Gastrocnemius medialis (tissue), 4 donors: ENCODE data around the gene UROC1. TPM values are rescaled to one million over a fixed set of nuclear protein-coding genes. Genes with fewer than 3 reads are reported as not detected.

ENCODE experiments used
- ATAC-seq, 2 donors: fragments of 150-250 bp; one replicate each; pipeline ENCODE4 v1.9.1; 2016
- DNase-seq, 2 donors: peaks; one replicate each; pipeline ENCODE4 v3.0.0-alpha.2; 2019
- H3K27ac ChIP-seq, 4 donors: fragments of 200-600 bp; sonication (generic); 1 replicate in 1 of 4; 2 replicates in 3 of 4; pipeline ENCODE4 v1.5.1; 2016 to 2018; ENCODE audit warnings: mild to moderate bottlenecking in 2 of 4, moderate library complexity in 1 of 4
- H3K27me3 ChIP-seq, 3 donors: fragments of 200-600 bp; sonication (generic) in 2 of 3; 1 replicate in 1 of 3; 2 replicates in 2 of 3; pipeline versions ENCODE4 v1.5.1 to v1.6.0; 2016 to 2019; ENCODE audit warnings: mild to moderate bottlenecking in 1 of 3, moderate library complexity in 1 of 3
- H3K36me3 ChIP-seq, 2 donors: fragments of 200-600 bp; sonication (generic) in 1 of 2; one replicate each; pipeline ENCODE4 v1.5.1; 2017 to 2018
- H3K4me1 ChIP-seq, 2 donors: fragments of 200-600 bp; sonication (generic) in 1 of 2; one replicate each; pipeline ENCODE4 v1.5.1; 2016 to 2017; ENCODE audit warnings: mild to moderate bottlenecking in 2 of 2
- H3K4me3 ChIP-seq, 4 donors: fragments of 200-600 bp; sonication (generic) in 3 of 4; 1 replicate in 1 of 4; 2 replicates in 3 of 4; pipeline ENCODE4 v1.5.1; 2016 to 2019; ENCODE audit warnings: mild to moderate bottlenecking in 2 of 4
- H3K9me3 ChIP-seq, 3 donors: fragments of 200-600 bp; sonication (generic) in 2 of 3; 1 replicate in 1 of 3; 2 replicates in 2 of 3; pipeline ENCODE4 v1.5.1; 2016 to 2019
- CTCF ChIP-seq, 5 experiments: fragments of 450-650 bp in 3 of 5; fragments of 200-600 bp in 2 of 5; sonication (generic) in 2 of 5; IDR thresholded peaks in 4 of 5; conservative IDR thresholded peaks in 1 of 5; 1 replicate in 4 of 5; 2 replicates in 1 of 5; pipeline ENCODE4 v1.5.1; 2016 to 2019; ENCODE audit warnings: antibody characterized with exemption in 5 of 5, mild to moderate bottlenecking in 3 of 5, moderate library complexity in 3 of 5
- POLR2A ChIP-seq, 2 donors: fragments of 450-650 bp; IDR thresholded peaks; one replicate each; pipeline ENCODE4 v1.6.1; 2017; ENCODE audit warnings: antibody characterized with exemption in 2 of 2, mild to moderate bottlenecking in 2 of 2, moderate library complexity in 2 of 2
- in situ Hi-C, 4 donors: fragments of 200-750 bp; cut with MboI; loops; one replicate each; pipeline versions ENCODE4 v1.15.0 to v1.8.0; 2017; ENCODE audit warnings: low sequenced_read_pairs in 4 of 4
- intact Hi-C: fragments of 100-400 bp; cut with DNase I; formaldehyde crosslinking; loops from one replicate; pipeline ENCODE4 v1.15.1; 2023; ENCODE audit warnings: low total_unique reads
- total RNA-seq, 4 donors: library from RNA; depleted of rRNA; stranded (reverse); fragments of >200 nt; gene quantifications; one replicate each; pipeline versions ENCODE4 v1.1.0 to v1.2.3, GENCODE V29; 2016

UROC1 gene
- total RNA-seq, 4 donors from 2014 or later: 0.07 to 0.36 TPM; not detected in 2

DNA sequence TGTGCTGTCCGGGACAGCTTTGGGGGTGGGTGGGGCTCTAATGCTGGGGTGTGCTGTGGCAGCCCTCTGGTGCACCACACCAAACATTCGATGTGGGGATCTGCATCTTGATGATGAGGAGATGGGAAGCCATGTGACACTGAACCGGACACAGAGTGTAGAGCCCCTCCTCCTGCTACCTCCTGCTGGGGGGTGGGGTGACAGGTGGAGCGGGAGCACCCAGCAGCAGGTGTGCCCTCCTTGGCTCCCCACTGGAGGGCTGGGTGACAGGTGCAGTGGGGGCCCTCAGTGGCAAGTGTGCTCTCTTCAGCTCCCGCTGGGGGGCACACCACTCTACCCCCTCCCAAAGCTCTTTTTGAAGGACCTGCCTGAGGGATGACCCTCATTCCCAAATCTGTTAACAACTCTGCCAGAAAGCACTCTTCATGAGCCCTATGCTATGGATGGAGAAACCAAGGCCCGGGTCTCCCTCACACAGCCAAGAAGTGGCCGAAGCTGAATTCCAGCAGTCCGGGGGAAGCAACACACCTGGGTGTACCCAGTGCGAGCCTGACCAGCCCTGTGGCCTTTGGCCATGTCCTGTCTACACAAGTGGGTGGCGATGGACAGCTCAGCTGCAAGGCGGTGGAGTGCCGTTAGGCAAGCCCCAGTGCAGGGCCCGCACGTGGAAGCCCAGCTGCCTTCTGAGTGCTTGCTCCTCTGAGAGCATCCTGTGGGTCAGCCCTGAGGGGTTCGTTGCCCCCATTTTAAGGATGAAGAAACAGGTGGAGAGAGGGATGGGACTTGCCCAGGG is 609 bp upstream of the UROC1 start:
- intact Hi-C loops (no loop called here), in situ Hi-C loops (no loop called here)
- ATAC-seq (no peak), DNase-seq (no peak)
- Histone ChIP-seq H3K4me3 (no peak overlapping the region), H3K27me3 (peaks cover 0 to under 1% (median 0%) of the 10 kb centered on the region in 3 donors), H3K27ac (no peak overlapping the region), H3K4me1 (no peaks in the 10 kb centered on the region), H3K36me3 (no peaks in the 10 kb centered on the region), H3K9me3 (no peaks in the 10 kb centered on the region)
- TF ChIP-seq CTCF (IDR thresholded peaks at IDR 0.05 in 4 of 5, conservative IDR thresholded peaks at IDR 0.05 in 1 of 5) (no peak), POLR2A (IDR thresholded peaks at IDR 0.05) (no peak)

- Histone ChIP-seq H3K27me3 (no peaks in the 10 kb centered on the region), H3K4me1 (peaks cover 0 to 3% of the 10 kb centered on the region in 2 donors), H3K36me3 (no peaks in the 10 kb centered on the region), H3K27ac (no peak overlapping the region), H3K9me3 (no peaks in the 10 kb centered on the region), H3K4me3 (no peak overlapping the region)
- intact Hi-C loops: no loop called here
- no peak for DNase-seq
- TF ChIP-seq CTCF (IDR thresholded peaks at IDR 0.05 in 4 of 5, conservative IDR thresholded peaks at IDR 0.05 in 1 of 5) (no peak), POLR2A (IDR thresholded peaks at IDR 0.05) (no peak)
- ATAC-seq: no peak
- in situ Hi-C loops: no loop called here
Measured at GRCh38 chr3:126516936-126517290, 660 bp downstream of the UROC1 start.

DNA sequence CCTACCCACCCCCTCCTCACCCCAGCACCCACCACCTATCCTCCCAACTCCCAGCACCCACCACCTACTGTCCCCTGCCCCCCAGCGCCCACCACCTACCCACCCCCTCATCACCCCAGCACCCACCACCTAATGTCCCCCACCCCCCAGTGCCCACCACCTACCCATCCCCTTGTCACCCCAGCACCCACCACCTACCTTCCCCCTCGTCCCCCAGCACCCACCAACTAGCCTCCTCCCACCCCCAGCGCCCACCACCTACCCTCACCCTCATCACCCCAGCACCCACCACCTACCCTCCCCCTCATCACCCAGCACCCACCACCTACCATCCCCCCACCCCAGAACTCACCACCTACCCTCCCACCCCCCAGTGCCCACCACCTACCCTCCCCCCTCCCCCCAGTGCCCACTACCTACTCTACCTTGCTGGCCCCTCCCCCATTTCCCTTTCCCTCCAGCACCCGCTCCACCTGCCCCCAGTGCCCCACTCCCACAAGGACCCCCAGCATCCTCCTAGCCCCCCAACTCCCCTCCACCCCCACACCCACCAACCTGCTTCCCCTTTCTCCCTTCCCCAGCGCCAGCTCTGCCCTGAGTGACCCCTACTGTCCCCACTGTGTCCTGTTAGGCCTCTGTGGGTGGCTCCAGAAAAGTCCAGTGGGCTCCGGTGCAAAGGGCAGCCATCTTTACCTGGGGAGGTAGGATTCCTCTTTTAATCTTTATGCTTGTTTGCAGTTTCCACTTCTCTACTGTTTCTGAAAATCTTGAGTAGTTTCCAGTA is 1.2 kb downstream of the UROC1 start:
- Histone ChIP-seq H3K9me3 (no peaks in the 10 kb centered on the region), H3K4me1 (peaks cover 0 to 6% of the 10 kb centered on the region in 2 donors), H3K4me3 (no peak overlapping the region), H3K27ac (no peak overlapping the region), H3K36me3 (no peaks in the 10 kb centered on the region), H3K27me3 (no peaks in the 10 kb centered on the region)
- no peak for DNase-seq
- no peak for ATAC-seq
- intact Hi-C loops: no loop called here
- TF ChIP-seq CTCF (IDR thresholded peaks at IDR 0.05 in 4 of 5, conservative IDR thresholded peaks at IDR 0.05 in 1 of 5): no peak
- TF ChIP-seq POLR2A (IDR thresholded peaks at IDR 0.05): no peak
- in situ Hi-C loops: no loop called here

- Histone ChIP-seq H3K9me3 (no peaks in the 10 kb centered on the region), H3K4me3 (no peak overlapping the region), H3K4me1 (peaks cover 0 to 6% of the 10 kb centered on the region in 2 donors), H3K27ac (no peak overlapping the region), H3K36me3 (no peaks in the 10 kb centered on the region), H3K27me3 (no peaks in the 10 kb centered on the region)
- DNase-seq (no peak), ATAC-seq (no peak)
- TF ChIP-seq POLR2A (IDR thresholded peaks at IDR 0.05) (no peak), CTCF (IDR thresholded peaks at IDR 0.05 in 4 of 5, conservative IDR thresholded peaks at IDR 0.05 in 1 of 5) (no peak)
- in situ Hi-C loops (no loop called here), intact Hi-C loops (no loop called here)
Measured at GRCh38 chr3:126515066-126515706, 2.4 kb downstream of the UROC1 start.
